Activated CD4-positive, alpha-beta T cell treated with anti-CD3 and anti-CD28 coated beads, Interleukin-2, Interleukin-4, amounts not matched to agents 100 ng/mL and 50 ng/mL, durations not matched to agents 16 hours and 8 hours (primary cell): ENCODE results near the gene GATA6.

ENCODE experiments used
- DNase-seq: peaks from one replicate; pipeline ENCODE4 v3.0.0-alpha.2; 2020; ENCODE audit warnings: low spot score

Gene GATA6

GRCh38 chr18:22166069-22166950 lies 3.1 kb upstream of the GATA6 start:
- DNase-seq, result no peak

GRCh38 chr18:22167091-22167470 lies 2.3 kb upstream of the GATA6 start:
- DNase-seq, result no peak

- DNase-seq, result no peak
Observed at GRCh38 chr18:22167471-22168241, 1.7 kb upstream of the GATA6 start.

- peak; percentile 14 for DNase-seq
Observed at GRCh38 chr18:22168360-22168921, 948 bp upstream of the GATA6 start.

GRCh38 chr18:22169889-22170420 lies 566 bp downstream of the GATA6 start:
- peak; percentile 4 for DNase-seq

GRCh38 chr18:22170421-22171257 lies 1.2 kb downstream of the GATA6 start:
- DNase-seq, result no peak

- no peak for DNase-seq
Observed at GRCh38 chr18:22171258-22172119, 2.1 kb downstream of the GATA6 start.

- DNase-seq, result no peak
Observed at GRCh38 chr18:22172120-22172582, 2.8 kb downstream of the GATA6 start.

- DNase-seq, result no peak
Observed at GRCh38 chr18:22172594-22173049, 3.2 kb downstream of the GATA6 start.

GRCh38 chr18:22173221-22173927 lies 4.0 kb downstream of the GATA6 start:
- DNase-seq, result no peak

- DNase-seq, result no peak
Observed at GRCh38 chr18:22173928-22174301, 4.5 kb downstream of the GATA6 start.

GRCh38 chr18:22174341-22175145 lies 5.2 kb downstream of the GATA6 start:
- no peak for DNase-seq

GRCh38 chr18:22175346-22175745 lies 6.0 kb downstream of the GATA6 start:
- no peak for DNase-seq

GRCh38 chr18:22176420-22177326 lies 7.3 kb downstream of the GATA6 start:
- DNase-seq, result no peak

- no peak for DNase-seq
Observed at GRCh38 chr18:22177327-22177871, 8.0 kb downstream of the GATA6 start.

- no peak for DNase-seq
Observed at GRCh38 chr18:22179174-22179573, 9.8 kb downstream of the GATA6 start.

GRCh38 chr18:22179631-22180030 lies 10.2 kb downstream of the GATA6 start:
- no peak for DNase-seq

- DNase-seq, result no peak
Observed at GRCh38 chr18:22180722-22181121, 11.3 kb downstream of the GATA6 start.
